ENCODE measurements around the gene ZNF490. TPM values are rescaled to one million over a fixed set of nuclear protein-coding genes. Genes with fewer than 3 reads are reported as not detected.
A peak's percentile ranks its signal among the peaks of the same experiment; 100 is the strongest.
"Not testable (repeated sequence)": the region's sequence is repeated elsewhere in the genome, so short reads cannot be mapped to it uniquely, and the experiment has no call there.

The ZNF490 gene
- total RNA-seq, 1 donor, result 5.6 TPM

- Histone ChIP-seq H3K4me3 (ENCODE audit: low read length) (no peak overlapping the region), H3K4me1 (ENCODE audit: insufficient read depth, low read length) (peaks cover 11% of the 10 kb centered on the region), H3K27me3 (ENCODE audit: insufficient read depth, low read length) (no peaks in the 10 kb centered on the region), H3K9me3 (ENCODE audit: low read depth, low read length) (no peaks in the 10 kb centered on the region)
Measured at GRCh38 chr19:12638611-12639182, 28.1 kb upstream of the ZNF490 start.

GRCh38 chr19:12636631-12637030 is 26.0 kb upstream of the ZNF490 start:
- no peaks in the 10 kb centered on the region for H3K27me3 ChIP-seq (ENCODE audit: insufficient read depth, low read length)
- peaks cover 11% of the 10 kb centered on the region for H3K4me1 ChIP-seq (ENCODE audit: insufficient read depth, low read length)
- H3K9me3 ChIP-seq (ENCODE audit: low read depth, low read length), result no peaks in the 10 kb centered on the region
- no peak overlapping the region for H3K4me3 ChIP-seq (ENCODE audit: low read length)

GRCh38 chr19:12629215-12629614 is 18.6 kb upstream of the ZNF490 start:
- H3K4me1 ChIP-seq (ENCODE audit: insufficient read depth, low read length), result no peaks in the 10 kb centered on the region
- H3K4me3 ChIP-seq (ENCODE audit: low read length), result no peak overlapping the region
- H3K9me3 ChIP-seq (ENCODE audit: low read depth, low read length), result peaks cover 19% of the 10 kb centered on the region
- no peaks in the 10 kb centered on the region for H3K27me3 ChIP-seq (ENCODE audit: insufficient read depth, low read length)

- H3K4me1 ChIP-seq (ENCODE audit: insufficient read depth, low read length), result no peaks in the 10 kb centered on the region
- no peak overlapping the region for H3K4me3 ChIP-seq (ENCODE audit: low read length)
- H3K9me3 ChIP-seq (ENCODE audit: low read depth, low read length), result peaks cover 19% of the 10 kb centered on the region
- H3K27me3 ChIP-seq (ENCODE audit: insufficient read depth, low read length), result no peaks in the 10 kb centered on the region
Measured at GRCh38 chr19:12628040-12629022, 17.7 kb upstream of the ZNF490 start.

GRCh38 chr19:12626958-12627357 is 16.3 kb upstream of the ZNF490 start:
- Histone ChIP-seq H3K9me3 (ENCODE audit: low read depth, low read length) (peaks cover 19% of the 10 kb centered on the region), H3K4me1 (ENCODE audit: insufficient read depth, low read length) (no peaks in the 10 kb centered on the region), H3K4me3 (ENCODE audit: low read length) (no peak overlapping the region), H3K27me3 (ENCODE audit: insufficient read depth, low read length) (no peaks in the 10 kb centered on the region)

GRCh38 chr19:12623361-12624031 is 12.9 kb upstream of the ZNF490 start:
- H3K27me3 ChIP-seq (ENCODE audit: insufficient read depth, low read length), result no peaks in the 10 kb centered on the region

GRCh38 chr19:12621253-12622024 is 10.8 kb upstream of the ZNF490 start:
- H3K4me1 ChIP-seq (ENCODE audit: insufficient read depth, low read length), result peaks cover 24% of the 10 kb centered on the region
- not testable (repeated sequence) for H3K9me3 ChIP-seq (ENCODE audit: low read depth, low read length); H3K27me3 ChIP-seq (ENCODE audit: insufficient read depth, low read length); H3K4me3 ChIP-seq (ENCODE audit: low read length)

More at GRCh38 chr19:12623361-12624031, 12.9 kb upstream of the ZNF490 start:
- H3K4me1 ChIP-seq (ENCODE audit: insufficient read depth, low read length), result peaks cover 11% of the 10 kb centered on the region
- H3K9me3 ChIP-seq (ENCODE audit: low read depth, low read length), result peaks cover 11% of the 10 kb centered on the region
- H3K4me3 ChIP-seq (ENCODE audit: low read length), result no peak overlapping the region

GRCh38 chr19:12617646-12618045 is 7.0 kb upstream of the ZNF490 start:
- Histone ChIP-seq H3K4me3 (ENCODE audit: low read length) (no peak overlapping the region), H3K27me3 (ENCODE audit: insufficient read depth, low read length) (no peaks in the 10 kb centered on the region), H3K9me3 (ENCODE audit: low read depth, low read length) (no peaks in the 10 kb centered on the region), H3K4me1 (ENCODE audit: insufficient read depth, low read length) (peaks cover 56% of the 10 kb centered on the region)

GRCh38 chr19:12611361-12611699 is 717 bp upstream of the ZNF490 start:
- Histone ChIP-seq H3K4me1 (ENCODE audit: insufficient read depth, low read length) (peaks cover 70% of the 10 kb centered on the region), H3K4me3 (ENCODE audit: low read length) (peak overlapping the region; percentile 96)

GRCh38 chr19:12607631-12608030 is 3.0 kb downstream of the ZNF490 start:
- peaks cover 49% of the 10 kb centered on the region for H3K4me1 ChIP-seq (ENCODE audit: insufficient read depth, low read length)
- no peaks in the 10 kb centered on the region for H3K27me3 ChIP-seq (ENCODE audit: insufficient read depth, low read length)
- H3K9me3 ChIP-seq (ENCODE audit: low read depth, low read length), result no peaks in the 10 kb centered on the region
- H3K4me3 ChIP-seq (ENCODE audit: low read length), result no peak overlapping the region

More at GRCh38 chr19:12611361-12611699, 717 bp upstream of the ZNF490 start:
- no peaks in the 10 kb centered on the region for H3K9me3 ChIP-seq (ENCODE audit: low read depth, low read length)
- H3K27me3 ChIP-seq (ENCODE audit: insufficient read depth, low read length), result no peaks in the 10 kb centered on the region

- Histone ChIP-seq H3K27me3 (ENCODE audit: insufficient read depth, low read length) (no peaks in the 10 kb centered on the region), H3K4me1 (ENCODE audit: insufficient read depth, low read length) (peaks cover 41% of the 10 kb centered on the region), H3K4me3 (ENCODE audit: low read length) (no peak overlapping the region), H3K9me3 (ENCODE audit: low read depth, low read length) (no peaks in the 10 kb centered on the region)
Measured at GRCh38 chr19:12606796-12607195, 3.8 kb downstream of the ZNF490 start.

- peaks cover 21% of the 10 kb centered on the region for H3K4me1 ChIP-seq (ENCODE audit: insufficient read depth, low read length)
- H3K9me3 ChIP-seq (ENCODE audit: low read depth, low read length), result no peaks in the 10 kb centered on the region
- no peaks in the 10 kb centered on the region for H3K27me3 ChIP-seq (ENCODE audit: insufficient read depth, low read length)
- no peak overlapping the region for H3K4me3 ChIP-seq (ENCODE audit: low read length)
Measured at GRCh38 chr19:12603714-12604113, 6.9 kb downstream of the ZNF490 start.

GRCh38 chr19:12597594-12597993 is 13.0 kb downstream of the ZNF490 start:
- Histone ChIP-seq H3K27me3 (ENCODE audit: insufficient read depth, low read length) (no peaks in the 10 kb centered on the region), H3K9me3 (ENCODE audit: low read depth, low read length) (no peaks in the 10 kb centered on the region), H3K4me3 (ENCODE audit: low read length) (no peak overlapping the region), H3K4me1 (ENCODE audit: insufficient read depth, low read length) (no peaks in the 10 kb centered on the region)

- Histone ChIP-seq H3K9me3 (ENCODE audit: low read depth, low read length) (no peaks in the 10 kb centered on the region), H3K27me3 (ENCODE audit: insufficient read depth, low read length) (no peaks in the 10 kb centered on the region), H3K4me3 (ENCODE audit: low read length) (no peak overlapping the region), H3K4me1 (ENCODE audit: insufficient read depth, low read length) (no peaks in the 10 kb centered on the region)
Measured at GRCh38 chr19:12596927-12597548, 13.6 kb downstream of the ZNF490 start.
